Testis (tissue), 2 donors: ENCODE data around the gene PON3.

Source experiments
- POLR2A ChIP-seq: fragments of 450-650 bp; IDR thresholded peaks from one replicate; pipeline ENCODE4 v1.6.1; 2017; ENCODE audit warnings: antibody characterized with exemption, mild to moderate bottlenecking, moderate library complexity
- TF ChIP-seq, protein P1 (sequence below), 3 experiments: fragments of 450-650 bp in 2 of 3; fragments of 200-600 bp in 1 of 3; sonication (generic) in 1 of 3; IDR thresholded peaks; one replicate each; pipeline ENCODE4 v1.5.1; 2016 to 2019; ENCODE audit warnings: antibody characterized with exemption in 3 of 3, mild to moderate bottlenecking in 2 of 3, moderate library complexity in 1 of 3

DNA sequence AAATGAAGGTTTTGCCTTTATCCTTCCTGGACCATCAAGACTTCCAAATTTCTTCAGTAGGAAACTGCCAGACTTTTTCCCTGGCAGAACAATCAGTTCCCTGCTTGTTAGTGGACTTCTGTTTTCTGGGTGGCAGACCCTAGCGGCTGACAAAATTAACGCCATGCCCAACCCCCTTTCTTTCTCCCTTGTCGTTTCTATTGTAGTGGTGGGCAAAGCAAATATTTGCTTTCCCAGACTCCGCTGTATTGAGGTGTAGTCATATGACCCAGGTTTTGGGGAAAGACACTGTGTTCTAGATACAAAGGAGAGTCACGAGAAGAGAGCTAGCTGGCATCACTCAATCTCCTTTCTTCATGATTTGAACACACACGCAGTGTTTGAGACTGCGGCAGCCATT, 31.0 kb upstream of the PON3 start:
- TF ChIP-seq, protein P1, sequence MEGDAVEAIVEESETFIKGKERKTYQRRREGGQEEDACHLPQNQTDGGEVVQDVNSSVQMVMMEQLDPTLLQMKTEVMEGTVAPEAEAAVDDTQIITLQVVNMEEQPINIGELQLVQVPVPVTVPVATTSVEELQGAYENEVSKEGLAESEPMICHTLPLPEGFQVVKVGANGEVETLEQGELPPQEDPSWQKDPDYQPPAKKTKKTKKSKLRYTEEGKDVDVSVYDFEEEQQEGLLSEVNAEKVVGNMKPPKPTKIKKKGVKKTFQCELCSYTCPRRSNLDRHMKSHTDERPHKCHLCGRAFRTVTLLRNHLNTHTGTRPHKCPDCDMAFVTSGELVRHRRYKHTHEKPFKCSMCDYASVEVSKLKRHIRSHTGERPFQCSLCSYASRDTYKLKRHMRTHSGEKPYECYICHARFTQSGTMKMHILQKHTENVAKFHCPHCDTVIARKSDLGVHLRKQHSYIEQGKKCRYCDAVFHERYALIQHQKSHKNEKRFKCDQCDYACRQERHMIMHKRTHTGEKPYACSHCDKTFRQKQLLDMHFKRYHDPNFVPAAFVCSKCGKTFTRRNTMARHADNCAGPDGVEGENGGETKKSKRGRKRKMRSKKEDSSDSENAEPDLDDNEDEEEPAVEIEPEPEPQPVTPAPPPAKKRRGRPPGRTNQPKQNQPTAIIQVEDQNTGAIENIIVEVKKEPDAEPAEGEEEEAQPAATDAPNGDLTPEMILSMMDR (IDR thresholded peaks at IDR 0.05): no peak
- TF ChIP-seq POLR2A: no peak
